Testis (tissue), 3 donors: Measurements from ENCODE around the gene C6orf136. TPM values are rescaled to one million over a fixed set of nuclear protein-coding genes. Genes with fewer than 3 reads are reported as not detected.

Experiments
- DNase-seq: peaks from one replicate; pipeline ENCODE4 v3.0.0-alpha.2; 2019
- H3K27ac ChIP-seq, 2 donors: fragments of 200-600 bp; sonication (generic); one replicate each; pipeline ENCODE4 v1.5.1; 2019
- H3K27me3 ChIP-seq: fragments of 200-600 bp; sonication (generic); one replicate; pipeline ENCODE4 v1.5.1; 2019
- H3K36me3 ChIP-seq: fragments of 200-600 bp; sonication (generic); one replicate; pipeline ENCODE4 v1.5.1; 2017; ENCODE audit warnings: low read depth; ENCODE audit errors: missing control alignments
- H3K4me1 ChIP-seq: fragments of 200-600 bp; sonication (generic); one replicate; pipeline ENCODE4 v1.5.1; 2019
- H3K4me3 ChIP-seq, 2 donors: fragments of 200-600 bp; sonication (generic); one replicate each; pipeline ENCODE4 v1.5.1; 2017 to 2019
- H3K9me3 ChIP-seq: fragments of 200-600 bp; sonication (generic); one replicate; pipeline ENCODE4 v1.5.1; 2017
- CTCF ChIP-seq, 3 experiments: fragments of 450-650 bp in 2 of 3; fragments of 200-600 bp in 1 of 3; sonication (generic) in 1 of 3; IDR thresholded peaks; one replicate each; pipeline ENCODE4 v1.5.1; 2016 to 2019; ENCODE audit warnings: antibody characterized with exemption in 3 of 3, mild to moderate bottlenecking in 2 of 3, moderate library complexity in 1 of 3
- POLR2A ChIP-seq: fragments of 450-650 bp; IDR thresholded peaks from one replicate; pipeline ENCODE4 v1.6.1; 2017; ENCODE audit warnings: antibody characterized with exemption, mild to moderate bottlenecking, moderate library complexity
- WGBS, 2 donors: methylation state at CpG; one replicate each; pipeline ENCODE4 v1.1.5; 2018; 5-methylcytosine and 5-hydroxymethylcytosine counted together
- intact Hi-C: fragments of 100-400 bp; cut with DNase I; formaldehyde crosslinking; loops from one replicate; pipeline ENCODE4 v1.15.1; 2023; ENCODE audit warnings: low total_unique reads
- polyA plus RNA-seq: library from polyadenylated mRNA; stranded (reverse); fragments of 350-450 nt; fragmentation: Illumina TruSeq; extraction: RNeasy Lipid Tissue Mini Kit (QIAGEN cat#74804); gene quantifications from one replicate; pipeline ENCODE4 v1.2.3, GENCODE V29; 2014; ENCODE audit warnings: low read depth, low replicate concordance; ENCODE audit not compliant: insufficient read depth
- total RNA-seq, 2 donors: library from RNA; depleted of rRNA; stranded (reverse); fragments of >200 nt; gene quantifications; one replicate each; pipeline ENCODE4 v1.2.3, GENCODE V29; 2016

The C6orf136 gene
- total and polyA plus RNA-seq, 3 donors from 2014 or later: 17.8 to 26.0 (median 22.0) TPM

- H3K4me1 ChIP-seq: peaks cover 7% of the 10 kb centered on the region
- H3K27ac ChIP-seq: peak overlapping the region; percentile 83 to 91
- intact Hi-C loops: no loop called here
- WGBS, 2 donors: 1% methylated on average over 31 to 44 of the region's 78 CpGs
- DNase-seq: peak; percentile 77
- H3K9me3 ChIP-seq: no peaks in the 10 kb centered on the region
- TF ChIP-seq CTCF (IDR thresholded peaks at IDR 0.05) (no peak), POLR2A (no peak)
- H3K27me3 ChIP-seq: no peaks in the 10 kb centered on the region
- H3K4me3 ChIP-seq: peak overlapping the region; percentile 91 to 97
- no peaks in the 10 kb centered on the region for H3K36me3 ChIP-seq
Observed at GRCh38 chr6:30647242-30648116, 546 bp downstream of the C6orf136 start.

GRCh38 chr6:30651143-30651542 lies 4.2 kb downstream of the C6orf136 start:
- 84 to 94% methylated on average over 12 of the region's 12 CpGs for WGBS, 2 donors
- no peak overlapping the region for H3K4me3 ChIP-seq
- H3K36me3 ChIP-seq: no peaks in the 10 kb centered on the region
- intact Hi-C loops: no loop called here
- H3K9me3 ChIP-seq: no peaks in the 10 kb centered on the region
- peaks cover 6% of the 10 kb centered on the region for H3K4me1 ChIP-seq
- no peak for DNase-seq
- H3K27ac ChIP-seq: no peak overlapping the region
- no peak for TF ChIP-seq POLR2A
- H3K27me3 ChIP-seq: no peaks in the 10 kb centered on the region

- no peaks in the 10 kb centered on the region for H3K27me3 ChIP-seq
Observed at GRCh38 chr6:30654798-30655742, 8.1 kb downstream of the C6orf136 start.

GRCh38 chr6:30655743-30656094 lies 8.8 kb downstream of the C6orf136 start:
- TF ChIP-seq CTCF (IDR thresholded peaks at IDR 0.05) (no peak), POLR2A (no peak)
- intact Hi-C loops: no loop called here
- Histone ChIP-seq H3K9me3 (no peaks in the 10 kb centered on the region), H3K4me1 (no peaks in the 10 kb centered on the region), H3K27me3 (no peaks in the 10 kb centered on the region), H3K36me3 (no peaks in the 10 kb centered on the region), H3K4me3 (no peak overlapping the region), H3K27ac (no peak overlapping the region)
- WGBS, 2 donors: 90 to 92% methylated on average over 3 of the region's 3 CpGs
- no peak for DNase-seq

More at GRCh38 chr6:30654798-30655742, 8.1 kb downstream of the C6orf136 start:
- no peak for DNase-seq
- no peak overlapping the region for H3K4me3 ChIP-seq
- WGBS, 2 donors: 85 to 93% methylated on average over 19 of the region's 19 CpGs
- no peaks in the 10 kb centered on the region for H3K36me3 ChIP-seq
- intact Hi-C loops: no loop called here
- no peaks in the 10 kb centered on the region for H3K9me3 ChIP-seq
- TF ChIP-seq POLR2A: no peak
- no peak for TF ChIP-seq CTCF (IDR thresholded peaks at IDR 0.05)
- no peaks in the 10 kb centered on the region for H3K4me1 ChIP-seq
- no peak overlapping the region for H3K27ac ChIP-seq

- no peaks in the 10 kb centered on the region for H3K27me3 ChIP-seq
- H3K4me3 ChIP-seq: no peak overlapping the region
- TF ChIP-seq POLR2A (no peak), CTCF (IDR thresholded peaks at IDR 0.05) (no peak)
- H3K9me3 ChIP-seq: no peaks in the 10 kb centered on the region
- no peak overlapping the region for H3K27ac ChIP-seq
- intact Hi-C loops: no loop called here
- 67 to 73% methylated on average over 7 of the region's 7 CpGs for WGBS, 2 donors
- no peaks in the 10 kb centered on the region for H3K4me1 ChIP-seq
- DNase-seq: no peak
- H3K36me3 ChIP-seq: no peaks in the 10 kb centered on the region
Observed at GRCh38 chr6:30656513-30656912, 9.6 kb downstream of the C6orf136 start.
